Loucy (cell line): ENCODE results near the gene PRKACB.

Experiments
- EZH2phosphoT487 ChIP-seq: fragments of 200-600 bp; IDR thresholded peaks from 2 replicates; pipeline ENCODE4 v1.6.1; 2018; ENCODE audit warnings: antibody characterized with exemption, mild to moderate bottlenecking, moderate library complexity, borderline replicate concordance
- TF ChIP-seq, protein P1 (sequence below): fragments of 200-600 bp; sonication (generic); conservative IDR thresholded peaks from 2 replicates; pipeline ENCODE4 v1.5.1; 2014; ENCODE audit warnings: mild to moderate bottlenecking, antibody characterized with exemption, low read length

DNA sequence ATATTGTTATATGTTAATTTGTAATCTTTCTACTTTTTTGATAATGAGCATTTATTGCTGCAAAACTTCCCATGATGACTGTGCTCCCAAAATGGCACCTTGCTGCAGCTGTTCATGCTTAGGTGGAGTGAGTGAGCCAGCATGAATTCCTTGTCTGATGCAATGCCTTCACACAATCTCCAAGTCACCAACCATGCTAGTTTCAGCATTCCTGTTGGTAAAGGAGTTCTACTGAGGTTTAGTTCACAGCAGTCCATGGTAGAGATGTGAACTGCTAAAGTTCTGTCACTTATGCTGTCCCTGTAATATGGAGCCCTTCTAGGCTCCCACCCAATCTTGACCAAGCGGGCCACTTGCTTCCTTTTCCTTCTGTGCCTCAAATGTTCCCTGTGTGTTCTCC lies 26.2 kb upstream of the PRKACB start:
- TF ChIP-seq, protein P1, sequence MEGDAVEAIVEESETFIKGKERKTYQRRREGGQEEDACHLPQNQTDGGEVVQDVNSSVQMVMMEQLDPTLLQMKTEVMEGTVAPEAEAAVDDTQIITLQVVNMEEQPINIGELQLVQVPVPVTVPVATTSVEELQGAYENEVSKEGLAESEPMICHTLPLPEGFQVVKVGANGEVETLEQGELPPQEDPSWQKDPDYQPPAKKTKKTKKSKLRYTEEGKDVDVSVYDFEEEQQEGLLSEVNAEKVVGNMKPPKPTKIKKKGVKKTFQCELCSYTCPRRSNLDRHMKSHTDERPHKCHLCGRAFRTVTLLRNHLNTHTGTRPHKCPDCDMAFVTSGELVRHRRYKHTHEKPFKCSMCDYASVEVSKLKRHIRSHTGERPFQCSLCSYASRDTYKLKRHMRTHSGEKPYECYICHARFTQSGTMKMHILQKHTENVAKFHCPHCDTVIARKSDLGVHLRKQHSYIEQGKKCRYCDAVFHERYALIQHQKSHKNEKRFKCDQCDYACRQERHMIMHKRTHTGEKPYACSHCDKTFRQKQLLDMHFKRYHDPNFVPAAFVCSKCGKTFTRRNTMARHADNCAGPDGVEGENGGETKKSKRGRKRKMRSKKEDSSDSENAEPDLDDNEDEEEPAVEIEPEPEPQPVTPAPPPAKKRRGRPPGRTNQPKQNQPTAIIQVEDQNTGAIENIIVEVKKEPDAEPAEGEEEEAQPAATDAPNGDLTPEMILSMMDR = no peak
- TF ChIP-seq EZH2phosphoT487 = no peak
